Measurements from ENCODE around the gene LGALS4.
A peak's percentile ranks its signal among the peaks of the same experiment; 100 is the strongest.
"Not testable (repeated sequence)": the region's sequence is repeated elsewhere in the genome, so short reads cannot be mapped to it uniquely, and the experiment has no call there.

LGALS4 gene

DNA sequence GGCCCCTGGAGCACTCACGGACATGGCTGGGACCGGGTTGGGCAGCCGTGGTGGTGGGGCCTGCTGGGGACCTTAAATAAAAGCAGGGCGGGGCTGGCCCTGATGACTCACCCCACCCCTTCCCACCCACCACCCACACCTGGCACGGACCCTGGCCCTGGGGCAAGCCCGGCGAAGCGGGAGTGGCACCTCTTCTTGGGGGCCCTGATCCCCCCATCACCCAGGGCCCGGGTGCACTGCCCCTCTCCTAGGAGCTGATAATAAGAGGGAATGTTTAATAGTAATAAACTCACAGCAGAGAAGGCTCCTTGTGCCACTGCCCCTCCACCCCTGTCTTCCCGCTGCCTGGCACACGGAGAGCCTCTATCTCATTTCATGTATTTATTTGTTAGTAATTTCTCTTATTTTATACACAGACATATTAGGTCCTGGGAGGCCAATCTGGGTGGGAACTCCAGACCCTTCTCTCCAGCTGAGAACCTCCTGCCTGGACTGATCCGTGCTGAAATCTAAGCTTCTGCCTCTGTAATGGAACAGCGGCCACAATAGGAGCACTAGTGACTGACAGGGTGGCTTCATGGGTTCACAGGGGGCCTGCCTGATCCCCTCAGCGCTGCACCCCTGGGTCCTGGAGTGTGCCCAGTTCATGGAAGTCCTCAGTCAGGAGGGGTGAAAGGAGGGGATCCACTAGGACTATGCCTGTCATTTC is 39.1 kb downstream of the LGALS4 start, which contains the start of gene LGALS7:
Gene LGALS7 (minus strand): TSS at position 49 of the 709 bp plus-strand sequence. CDS start 25 bp downstream, at position 24.
- H3K36me3 ChIP-seq (replicated peaks; ENCODE audit: insufficient read depth, low read length), result no peaks in the 10 kb centered on the region
- H3F3A ChIP-seq (ENCODE audit: insufficient read depth, low read length), result no peaks in the 10 kb centered on the region
- H3K4me1 ChIP-seq (ENCODE audit: low read length), result no peaks in the 10 kb centered on the region
- H4K20me1 ChIP-seq (ENCODE audit: insufficient read depth, low read length), result no peaks in the 10 kb centered on the region
- DNase-seq, result no peak
- no peak within 1 kb of the TSS for H2AFZ ChIP-seq (ENCODE audit: low read length)
- no peak within 1 kb of the TSS for H3K4me2 ChIP-seq (ENCODE audit: low read depth, low read length)
- no peak within 1 kb of the TSS for H3K4me3 ChIP-seq (ENCODE audit: low read length)
- peaks cover 7% of the 10 kb centered on the region for H3K27me3 ChIP-seq (replicated peaks; ENCODE audit: insufficient read depth, low read length)
- no peak within 1 kb of the TSS for H3K27ac ChIP-seq (ENCODE audit: low read length)
- no peak within 1 kb of the TSS for H3K9ac ChIP-seq (ENCODE audit: low read length)
- no peaks in the 10 kb centered on the region for H3K9me2 ChIP-seq (replicated peaks; ENCODE audit: insufficient read depth, low read length)
- no peaks in the 10 kb centered on the region for H3K79me2 ChIP-seq (ENCODE audit: low read length)
- H3K9me3 ChIP-seq (replicated peaks; ENCODE audit: insufficient read depth, low read length), result no peaks in the 10 kb centered on the region
- TF ChIP-seq EZH2phosphoT487 (IDR thresholded peaks at IDR 0.05; ENCODE audit: low read length) (no peak), EZH2 (optimal IDR thresholded peaks at IDR 0.05; ENCODE audit: low read depth, low read length) (no peak)
- TF ChIP-seq, protein P1, sequence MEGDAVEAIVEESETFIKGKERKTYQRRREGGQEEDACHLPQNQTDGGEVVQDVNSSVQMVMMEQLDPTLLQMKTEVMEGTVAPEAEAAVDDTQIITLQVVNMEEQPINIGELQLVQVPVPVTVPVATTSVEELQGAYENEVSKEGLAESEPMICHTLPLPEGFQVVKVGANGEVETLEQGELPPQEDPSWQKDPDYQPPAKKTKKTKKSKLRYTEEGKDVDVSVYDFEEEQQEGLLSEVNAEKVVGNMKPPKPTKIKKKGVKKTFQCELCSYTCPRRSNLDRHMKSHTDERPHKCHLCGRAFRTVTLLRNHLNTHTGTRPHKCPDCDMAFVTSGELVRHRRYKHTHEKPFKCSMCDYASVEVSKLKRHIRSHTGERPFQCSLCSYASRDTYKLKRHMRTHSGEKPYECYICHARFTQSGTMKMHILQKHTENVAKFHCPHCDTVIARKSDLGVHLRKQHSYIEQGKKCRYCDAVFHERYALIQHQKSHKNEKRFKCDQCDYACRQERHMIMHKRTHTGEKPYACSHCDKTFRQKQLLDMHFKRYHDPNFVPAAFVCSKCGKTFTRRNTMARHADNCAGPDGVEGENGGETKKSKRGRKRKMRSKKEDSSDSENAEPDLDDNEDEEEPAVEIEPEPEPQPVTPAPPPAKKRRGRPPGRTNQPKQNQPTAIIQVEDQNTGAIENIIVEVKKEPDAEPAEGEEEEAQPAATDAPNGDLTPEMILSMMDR (IDR thresholded peaks at IDR 0.05; ENCODE audit: low read length), result no peak

DNA sequence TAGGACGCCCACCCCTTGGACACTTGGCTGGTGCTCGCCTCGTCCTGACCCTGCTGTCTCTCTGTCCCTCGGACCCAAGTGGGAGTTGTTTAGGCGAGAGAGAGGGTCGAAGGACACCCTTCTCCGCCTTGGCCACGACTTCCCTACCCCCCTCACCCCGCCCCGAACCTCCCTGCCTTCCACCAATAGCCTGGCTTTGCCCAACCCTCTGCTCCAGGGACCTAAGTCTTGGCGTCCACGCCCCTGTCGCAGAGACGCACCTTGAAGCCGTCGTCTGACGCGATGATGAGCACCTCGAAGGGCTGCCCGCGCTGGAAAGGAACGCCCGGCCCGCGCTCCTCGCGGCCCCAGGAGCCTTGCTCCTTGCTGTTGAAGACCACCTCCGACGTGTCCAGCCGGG is 41.2 kb downstream of the LGALS4 start:
- not testable (repeated sequence) for H3F3A ChIP-seq (ENCODE audit: insufficient read depth, low read length); H2AFZ ChIP-seq (ENCODE audit: low read length); H3K9me2 ChIP-seq (replicated peaks; ENCODE audit: insufficient read depth, low read length); H3K36me3 ChIP-seq (replicated peaks; ENCODE audit: insufficient read depth, low read length); H3K4me2 ChIP-seq (ENCODE audit: low read depth, low read length); H3K79me2 ChIP-seq (ENCODE audit: low read length); H4K20me1 ChIP-seq (ENCODE audit: insufficient read depth, low read length); H3K27me3 ChIP-seq (replicated peaks; ENCODE audit: insufficient read depth, low read length); H3K9ac ChIP-seq (ENCODE audit: low read length); H3K9me3 ChIP-seq (replicated peaks; ENCODE audit: insufficient read depth, low read length); H3K27ac ChIP-seq (ENCODE audit: low read length); H3K4me1 ChIP-seq (ENCODE audit: low read length); H3K4me3 ChIP-seq (ENCODE audit: low read length); DNase-seq

DNA sequence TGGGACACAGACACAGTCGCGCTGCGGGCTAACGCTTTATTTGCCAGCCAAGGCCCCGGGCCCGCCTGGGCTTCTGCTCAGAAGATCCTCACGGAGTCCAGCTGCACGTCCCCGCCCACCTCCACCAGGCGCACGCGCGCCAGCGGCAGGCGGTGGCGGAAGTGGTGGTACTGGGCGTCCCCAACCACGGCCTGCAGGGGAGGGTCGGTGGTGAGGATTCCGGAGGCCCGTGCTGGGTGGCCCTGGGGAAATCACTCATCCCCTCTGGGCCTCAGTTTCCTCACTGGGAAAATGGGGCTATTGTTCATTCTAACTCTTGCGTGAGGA is 41.8 kb downstream of the LGALS4 start:
- not testable (repeated sequence) for DNase-seq; H3K36me3 ChIP-seq (replicated peaks; ENCODE audit: insufficient read depth, low read length); H3F3A ChIP-seq (ENCODE audit: insufficient read depth, low read length); H3K9me2 ChIP-seq (replicated peaks; ENCODE audit: insufficient read depth, low read length); H3K79me2 ChIP-seq (ENCODE audit: low read length); H3K4me3 ChIP-seq (ENCODE audit: low read length); H3K9ac ChIP-seq (ENCODE audit: low read length); H3K4me1 ChIP-seq (ENCODE audit: low read length); H3K4me2 ChIP-seq (ENCODE audit: low read depth, low read length); H3K27me3 ChIP-seq (replicated peaks; ENCODE audit: insufficient read depth, low read length); H3K27ac ChIP-seq (ENCODE audit: low read length); H4K20me1 ChIP-seq (ENCODE audit: insufficient read depth, low read length); H3K9me3 ChIP-seq (replicated peaks; ENCODE audit: insufficient read depth, low read length); H2AFZ ChIP-seq (ENCODE audit: low read length)

DNA sequence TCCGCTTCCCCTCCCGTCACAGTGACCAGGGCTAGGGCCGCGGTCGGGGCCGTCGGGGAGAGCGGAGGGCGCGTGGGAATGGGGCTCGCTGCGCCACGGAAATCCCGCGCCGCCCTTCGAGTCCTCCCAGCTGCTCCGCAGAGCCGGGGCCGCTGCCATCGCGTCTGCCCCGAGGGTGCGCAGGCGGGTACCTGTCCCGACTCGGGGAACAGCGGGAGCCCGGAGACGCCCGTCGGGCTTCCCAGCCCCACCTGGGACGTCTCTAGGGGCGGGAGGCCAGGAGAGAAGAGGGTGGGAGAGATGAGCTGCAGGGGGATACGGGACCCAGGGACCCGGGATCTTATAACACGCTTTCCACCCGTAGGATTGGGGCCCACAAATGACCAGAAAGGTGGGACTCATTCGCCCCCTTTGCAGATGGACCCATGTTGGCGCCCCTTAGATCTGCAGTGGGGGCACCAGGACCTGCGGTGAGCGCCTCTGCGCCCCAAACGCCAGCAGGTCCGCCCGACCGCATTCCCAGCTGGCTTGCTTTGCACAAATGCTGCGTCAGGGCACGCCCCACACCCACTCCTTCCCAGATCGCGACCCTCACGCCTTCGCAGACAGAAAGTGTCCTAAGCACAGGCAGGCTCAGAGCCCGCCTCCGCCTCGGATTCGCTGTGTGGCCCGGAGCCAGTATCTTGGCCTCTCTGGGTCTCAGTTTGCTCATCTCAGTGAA is 42.4 kb downstream of the LGALS4 start:
- not testable (repeated sequence) for H3K9ac ChIP-seq (ENCODE audit: low read length); DNase-seq; H3K27ac ChIP-seq (ENCODE audit: low read length); H3K9me3 ChIP-seq (replicated peaks; ENCODE audit: insufficient read depth, low read length); H3F3A ChIP-seq (ENCODE audit: insufficient read depth, low read length); H3K36me3 ChIP-seq (replicated peaks; ENCODE audit: insufficient read depth, low read length); H3K79me2 ChIP-seq (ENCODE audit: low read length); H3K9me2 ChIP-seq (replicated peaks; ENCODE audit: insufficient read depth, low read length); H3K4me1 ChIP-seq (ENCODE audit: low read length); H4K20me1 ChIP-seq (ENCODE audit: insufficient read depth, low read length); H3K4me3 ChIP-seq (ENCODE audit: low read length)
- peaks cover 12% of the 10 kb centered on the region for H3K27me3 ChIP-seq (replicated peaks; ENCODE audit: insufficient read depth, low read length)
- H3K4me2 ChIP-seq (ENCODE audit: low read depth, low read length), result peak overlapping the region; percentile 53
- peak overlapping the region; percentile 55; the same call in 1 of the 2 replicates for H2AFZ ChIP-seq (ENCODE audit: low read length)

All from MM.1S (cell line).